HG03571 (cell line): Measurements from ENCODE around the gene CDKAL1.
"Not testable (repeated sequence)": the region's sequence is repeated elsewhere in the genome, so short reads cannot be mapped to it uniquely, and the experiment has no call there.

Experiments used
- ATAC-seq: cut with Tn5 transposase; IDR thresholded peaks from one replicate; pipeline ENCODE4 v1.9.1; 2021; ENCODE audit not compliant: unreplicated experiment

The CDKAL1 gene

GRCh38 chr6:20534295-20535262 lies at the start of gene CDKAL1:
TSS of gene CDKAL1 (plus strand) at chr6:20534457. CDS start at chr6:20546351, 11,894 bp downstream.
- peak; percentile 82 for ATAC-seq

GRCh38 chr6:20486641-20487040 lies 47.6 kb upstream of the CDKAL1 start:
- no peak for ATAC-seq

DNA sequence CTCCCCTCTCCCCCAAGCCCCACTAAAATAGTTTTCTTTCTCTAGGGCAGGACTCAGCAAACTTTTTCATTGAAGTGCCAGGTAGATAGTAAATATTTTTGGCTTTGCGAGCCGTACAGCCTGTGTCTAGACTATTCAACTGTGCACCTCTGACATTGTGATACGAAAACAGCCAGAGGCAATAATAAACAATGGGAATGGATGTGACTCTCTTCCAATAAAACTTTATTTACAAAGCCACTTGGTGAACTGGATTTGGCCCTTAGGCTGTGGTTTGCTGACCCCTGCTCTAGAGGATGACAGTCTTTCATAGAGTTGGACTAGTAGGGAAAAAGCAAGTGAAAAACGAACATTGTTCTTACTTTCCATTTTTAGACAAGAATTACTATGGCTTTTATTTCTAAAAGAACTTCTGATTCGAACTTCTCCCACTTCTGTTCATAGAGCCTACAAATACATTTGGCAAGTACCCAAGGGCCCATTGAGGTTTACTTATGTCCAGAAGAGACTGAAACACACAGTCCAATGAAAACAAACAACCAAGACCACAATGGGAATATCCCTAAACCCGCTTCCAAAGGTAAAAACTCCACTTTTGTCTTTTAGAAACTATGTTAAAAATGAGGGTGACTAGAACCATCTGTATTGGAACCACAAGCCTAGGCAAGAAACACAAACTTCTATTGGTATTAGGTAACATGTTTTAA lies 46.4 kb upstream of the CDKAL1 start:
- ATAC-seq = no peak

- no peak for ATAC-seq
These were observed 43.7 kb upstream of the CDKAL1 start for GRCh38 chr6:20490591-20490990.

GRCh38 chr6:20492099-20492498 lies 42.2 kb upstream of the CDKAL1 start:
- ATAC-seq = no peak

- no peak for ATAC-seq
These were observed 36.8 kb upstream of the CDKAL1 start for GRCh38 chr6:20497216-20498040.

GRCh38 chr6:20498041-20498385 lies 36.2 kb upstream of the CDKAL1 start:
- no peak for ATAC-seq

- no peak for ATAC-seq
These were observed 25.0 kb upstream of the CDKAL1 start for GRCh38 chr6:20509212-20509611.

GRCh38 chr6:20511852-20512251 lies 22.4 kb upstream of the CDKAL1 start:
- no peak for ATAC-seq

DNA sequence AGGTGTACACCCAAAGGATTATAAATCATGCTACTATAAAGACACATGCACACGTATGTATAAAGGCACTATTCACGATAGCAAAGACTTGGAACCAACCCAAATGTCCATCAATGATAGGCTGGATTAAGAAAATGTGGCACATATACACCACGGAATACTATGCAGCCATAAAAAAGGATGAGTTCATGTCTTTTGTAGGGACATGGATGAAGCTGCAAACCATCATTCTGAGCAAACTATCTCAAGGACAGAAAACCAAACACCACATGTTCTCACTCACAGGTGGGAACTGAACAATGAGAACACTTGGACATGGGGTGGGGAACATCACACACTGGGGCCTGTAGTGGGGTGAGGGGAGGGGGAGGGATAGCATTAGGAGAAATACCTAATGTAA lies 9.0 kb upstream of the CDKAL1 start:
- ATAC-seq = not testable (repeated sequence)

DNA sequence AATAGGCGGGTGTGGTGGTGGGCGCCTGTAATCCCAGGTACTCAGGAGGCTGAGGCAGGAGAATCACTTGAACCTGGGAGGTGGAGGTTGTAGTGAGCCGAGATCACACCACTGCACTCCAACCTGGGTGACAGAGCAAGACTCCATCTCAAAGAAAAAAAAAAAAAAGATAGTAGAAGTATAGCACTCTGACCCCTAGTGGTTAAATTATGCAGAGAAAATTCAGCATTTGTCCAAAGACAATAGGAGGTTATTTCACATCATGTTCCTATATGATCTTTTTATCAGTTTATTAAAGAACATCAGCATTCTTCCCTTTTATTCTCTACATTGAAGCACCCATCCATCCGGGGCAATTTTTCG lies 5.2 kb upstream of the CDKAL1 start:
- peak; percentile 63 for ATAC-seq

DNA sequence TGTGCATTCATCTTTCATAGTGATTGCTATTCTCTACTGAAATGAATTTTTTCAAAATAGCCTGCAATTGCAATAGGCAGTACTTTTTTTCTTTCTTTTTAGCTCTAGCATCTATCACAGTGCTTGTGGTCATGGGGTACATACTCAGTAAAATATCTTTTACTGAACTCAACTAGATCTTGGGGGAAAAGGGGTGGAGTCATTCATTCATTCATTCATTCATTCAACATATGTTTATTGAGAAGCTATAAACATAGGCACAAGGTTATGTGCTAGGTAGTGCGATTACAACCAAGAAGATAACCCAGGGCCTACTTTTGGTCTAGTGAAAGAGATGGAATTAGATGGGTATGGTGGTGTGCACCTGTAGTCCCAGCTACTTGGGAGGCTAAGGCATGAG lies 1.4 kb upstream of the CDKAL1 start:
- no peak for ATAC-seq

GRCh38 chr6:20533746-20534294 lies 437 bp upstream of the CDKAL1 start:
- no peak for ATAC-seq

DNA sequence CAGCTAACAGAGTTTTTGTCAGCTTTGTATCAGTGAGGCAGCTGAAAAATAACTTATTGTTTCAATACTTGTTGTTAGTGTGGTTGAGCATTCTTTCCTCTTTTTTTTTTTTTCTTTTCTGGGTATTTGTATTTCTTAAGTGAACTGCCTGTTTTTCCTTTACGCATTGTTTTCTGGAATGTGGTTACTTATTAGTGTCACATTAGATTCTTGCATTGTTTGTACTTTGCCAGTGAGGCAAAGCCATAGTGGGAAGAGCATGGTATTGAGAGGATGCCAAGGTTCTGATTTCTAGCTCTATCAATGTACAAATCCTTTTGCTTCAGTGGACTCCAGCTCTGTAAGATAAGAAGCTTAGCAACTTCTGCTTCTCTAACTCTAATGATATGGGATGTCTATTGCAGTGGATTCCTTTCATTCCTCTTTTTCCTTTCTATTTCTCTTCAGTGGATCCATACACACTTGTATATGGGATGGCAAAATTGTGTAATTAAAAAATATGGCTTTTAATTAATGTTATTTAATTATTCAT lies 3.9 kb downstream of the CDKAL1 start:
- no peak for ATAC-seq

GRCh38 chr6:20538907-20539306 lies 4.7 kb downstream of the CDKAL1 start:
- no peak for ATAC-seq

- ATAC-seq = no peak
These were observed 5.1 kb downstream of the CDKAL1 start for GRCh38 chr6:20539387-20539786.

DNA sequence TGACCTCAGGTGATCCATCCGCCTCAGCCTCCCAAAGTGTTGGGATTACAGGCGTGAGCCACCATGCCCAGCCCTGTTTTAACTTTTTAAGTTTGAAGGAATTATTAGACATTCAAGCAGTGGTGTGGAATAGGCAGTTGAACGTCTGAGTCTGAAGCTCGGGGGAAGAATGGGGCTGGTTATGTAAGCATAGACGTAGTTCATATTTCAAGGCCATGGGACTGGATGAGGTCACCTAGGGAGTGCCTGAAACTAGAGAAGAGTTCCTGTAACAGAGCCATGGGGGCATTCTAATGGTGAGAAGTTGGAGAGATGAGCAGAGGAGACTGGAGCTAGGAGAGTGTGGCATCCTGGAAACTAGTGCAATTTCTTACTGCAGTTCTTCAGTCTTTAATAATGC lies 6.4 kb downstream of the CDKAL1 start:
- ATAC-seq = no peak

- no peak for ATAC-seq
These were observed 7.1 kb downstream of the CDKAL1 start for GRCh38 chr6:20541382-20541781.

DNA sequence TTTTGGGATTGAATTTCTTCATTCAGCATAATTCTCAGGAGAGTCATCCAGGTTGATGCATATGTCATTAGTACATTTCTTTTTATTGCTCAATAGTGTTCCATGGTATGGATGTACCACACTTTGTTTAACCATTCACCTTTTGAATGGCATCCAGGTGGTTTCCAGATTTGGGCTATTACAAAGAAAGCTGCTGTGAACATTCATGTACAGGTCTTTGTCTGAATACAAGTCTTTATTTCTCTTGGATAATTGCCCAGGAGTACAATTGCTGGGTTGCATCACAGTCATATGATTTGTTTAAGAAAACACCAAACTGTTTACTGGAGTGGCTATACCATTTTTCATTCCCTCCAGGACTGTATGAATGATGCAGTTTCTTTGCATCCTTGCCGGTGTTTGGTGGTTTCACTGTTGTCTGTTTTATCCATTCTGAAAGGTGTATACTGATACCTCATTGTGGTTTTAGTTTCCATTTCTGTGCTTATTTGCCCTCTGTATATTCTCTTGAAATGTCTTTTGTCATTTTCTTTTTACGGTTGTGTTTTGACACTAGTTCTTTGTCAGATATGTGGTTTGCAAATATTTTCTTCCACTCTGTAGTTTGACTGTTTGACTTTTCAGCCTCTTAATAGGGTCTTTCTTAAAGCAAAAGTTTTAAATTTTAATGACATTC lies 8.8 kb downstream of the CDKAL1 start:
- ATAC-seq = peak; percentile 96

DNA sequence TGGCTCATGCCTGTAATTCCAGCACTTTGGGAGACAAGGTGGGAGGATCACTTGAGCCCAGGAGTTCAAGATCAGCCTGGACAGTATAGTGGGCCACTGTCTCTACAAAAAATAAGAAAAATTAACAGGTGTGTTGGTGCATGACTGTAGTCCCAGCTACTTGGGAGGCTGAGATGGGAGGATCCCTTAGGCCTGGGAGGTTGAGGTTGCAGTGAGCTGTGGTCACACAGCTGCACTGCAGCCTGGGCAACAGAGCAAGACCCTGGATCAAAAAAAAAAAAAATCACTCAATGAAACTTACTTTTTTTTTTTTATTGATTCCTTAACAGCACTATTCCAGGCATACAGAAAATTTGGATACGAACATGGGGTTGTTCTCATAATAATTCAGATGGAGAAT lies 14.0 kb downstream of the CDKAL1 start:
- ATAC-seq = no peak
